Left lung (tissue), 10 donors: ENCODE results near the gene TNFSF12. TPM values are rescaled to one million over a fixed set of nuclear protein-coding genes. Genes with fewer than 3 reads are reported as not detected.

Source experiments
- ATAC-seq: fragments of 200-7000 bp; cut with Tn5 transposase; one replicate; pipeline ENCODE4 v1.9.1; 2020; ENCODE audit warnings: moderate library complexity
- DNase-seq, 4 donors: peaks; one replicate each; pipeline ENCODE4 v3.0.0-alpha.2; 2013 to 2020
- H3K27ac ChIP-seq, 2 donors: fragments of 200-600 bp; sonication (generic) in 1 of 2; one replicate each; pipeline versions ENCODE4 v1.5.0 to v1.8.0; 2020 to 2021
- H3K27me3 ChIP-seq, 2 donors: fragments of 200-600 bp; sonication (generic) in 1 of 2; one replicate each; pipeline versions ENCODE4 v1.5.0 to v1.8.0; 2020 to 2021
- H3K36me3 ChIP-seq, 2 donors: fragments of 200-600 bp; sonication (generic) in 1 of 2; one replicate each; pipeline versions ENCODE4 v1.5.0 to v1.8.0; 2020 to 2021
- H3K4me1 ChIP-seq, 2 donors: fragments of 200-600 bp; one replicate each; pipeline ENCODE4 v1.8.0; 2021
- H3K4me3 ChIP-seq, 2 donors: fragments of 200-600 bp; sonication (generic) in 1 of 2; one replicate each; pipeline versions ENCODE4 v1.5.0 to v1.8.0; 2020 to 2021; ENCODE audit warnings: mild to moderate bottlenecking in 1 of 2
- H3K9me3 ChIP-seq, 2 donors: fragments of 200-600 bp; sonication (generic) in 1 of 2; one replicate each; pipeline versions ENCODE4 v1.5.0 to v1.8.0; 2020 to 2021
- intact Hi-C, 2 donors: fragments of 100-400 bp; cut with DNase I; formaldehyde crosslinking; loops; one replicate each; pipeline versions ENCODE4 v1.11.2 to v1.14.2; 2022
- polyA plus RNA-seq, 6 donors: library from polyadenylated mRNA; unstranded; fragments of 120-200 nt; gene quantifications; one replicate each; pipeline ENCODE4 v1.2.1, GENCODE V29; 2013; ENCODE audit not compliant: insufficient read length in 6 of 6
- total RNA-seq, 2 donors: library from RNA; stranded (reverse); fragmentation: NEBNext Ultra II Directional; extraction: Animal tissue kit (Norgen Biotek cat#: 25700); gene quantifications; one replicate each; pipeline ENCODE4 v1.2.1, GENCODE V29; 2021
- TF ChIP-seq, protein P1 (sequence below), 2 donors: fragments of 200-600 bp; sonication (generic) in 1 of 2; IDR thresholded peaks; one replicate each; pipeline versions ENCODE4 v1.5.0 to v1.8.0; 2021; ENCODE audit warnings: antibody characterized with exemption in 2 of 2
- donor health status: DM: no; HTN: yes; CAD: no.
- donor health status: DM: no; HTN: no; CAD: no.

TNFSF12 gene
- total and polyA plus RNA-seq, 8 donors, result 23.6 to 50.5 (median 29.9) TPM

- intact Hi-C loops, result loop anchor here in 1 of 2 donors (5.0 kb wide), 1 partner anchor 51 kb away; the partner anchor contains the start of gene SENP3
- no peak for ATAC-seq
- peaks cover 0 to 87% of the 10 kb centered on the region in 2 donors for H3K36me3 ChIP-seq
- TF ChIP-seq, protein P1, sequence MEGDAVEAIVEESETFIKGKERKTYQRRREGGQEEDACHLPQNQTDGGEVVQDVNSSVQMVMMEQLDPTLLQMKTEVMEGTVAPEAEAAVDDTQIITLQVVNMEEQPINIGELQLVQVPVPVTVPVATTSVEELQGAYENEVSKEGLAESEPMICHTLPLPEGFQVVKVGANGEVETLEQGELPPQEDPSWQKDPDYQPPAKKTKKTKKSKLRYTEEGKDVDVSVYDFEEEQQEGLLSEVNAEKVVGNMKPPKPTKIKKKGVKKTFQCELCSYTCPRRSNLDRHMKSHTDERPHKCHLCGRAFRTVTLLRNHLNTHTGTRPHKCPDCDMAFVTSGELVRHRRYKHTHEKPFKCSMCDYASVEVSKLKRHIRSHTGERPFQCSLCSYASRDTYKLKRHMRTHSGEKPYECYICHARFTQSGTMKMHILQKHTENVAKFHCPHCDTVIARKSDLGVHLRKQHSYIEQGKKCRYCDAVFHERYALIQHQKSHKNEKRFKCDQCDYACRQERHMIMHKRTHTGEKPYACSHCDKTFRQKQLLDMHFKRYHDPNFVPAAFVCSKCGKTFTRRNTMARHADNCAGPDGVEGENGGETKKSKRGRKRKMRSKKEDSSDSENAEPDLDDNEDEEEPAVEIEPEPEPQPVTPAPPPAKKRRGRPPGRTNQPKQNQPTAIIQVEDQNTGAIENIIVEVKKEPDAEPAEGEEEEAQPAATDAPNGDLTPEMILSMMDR (IDR thresholded peaks at IDR 0.05), result no peak
- DNase-seq, result no peak
- no peaks in the 10 kb centered on the region for H3K9me3 ChIP-seq
- no peak overlapping the region for H3K4me3 ChIP-seq
- H3K4me1 ChIP-seq, result peaks cover 4 to 13% of the 10 kb centered on the region in 2 donors
- H3K27me3 ChIP-seq, result no peaks in the 10 kb centered on the region
- no peak overlapping the region for H3K27ac ChIP-seq
Measured at GRCh38 chr17:7511108-7511507, 37.8 kb upstream of the TNFSF12 start.

- H3K27ac ChIP-seq, result no peak overlapping the region
- H3K4me1 ChIP-seq, result peaks cover 4 to 16% of the 10 kb centered on the region in 2 donors
- DNase-seq (peak in 1 of 4 donors; percentile 76), ATAC-seq (no peak)
- H3K36me3 ChIP-seq, result peaks cover 0 to 79% of the 10 kb centered on the region in 2 donors
- H3K4me3 ChIP-seq, result no peak overlapping the region
- TF ChIP-seq, protein P1 (IDR thresholded peaks at IDR 0.05), result no peak
- no peaks in the 10 kb centered on the region for H3K27me3 ChIP-seq
- no peaks in the 10 kb centered on the region for H3K9me3 ChIP-seq
- intact Hi-C loops, result loop anchor here in 1 of 2 donors (5.0 kb wide), 1 partner anchor 50 kb away; the partner anchor contains the start of gene SENP3
Measured at GRCh38 chr17:7512105-7512504, 36.8 kb upstream of the TNFSF12 start.

GRCh38 chr17:7512824-7513540, 35.9 kb upstream of the TNFSF12 start:
- H3K27ac ChIP-seq, result no peak overlapping the region
- H3K4me3 ChIP-seq, result no peak overlapping the region
- TF ChIP-seq, protein P1 (IDR thresholded peaks at IDR 0.05), result no peak
- no peaks in the 10 kb centered on the region for H3K27me3 ChIP-seq
- no peak for DNase-seq
- H3K36me3 ChIP-seq, result peaks cover 0 to 70% of the 10 kb centered on the region in 2 donors
- intact Hi-C loops, result loop anchor here in 1 of 2 donors (5.0 kb wide), 1 partner anchor 49 kb away; the partner anchor contains the start of gene SENP3
- no peaks in the 10 kb centered on the region for H3K9me3 ChIP-seq
- no peak for ATAC-seq
- peaks cover 4 to 16% of the 10 kb centered on the region in 2 donors for H3K4me1 ChIP-seq

DNA sequence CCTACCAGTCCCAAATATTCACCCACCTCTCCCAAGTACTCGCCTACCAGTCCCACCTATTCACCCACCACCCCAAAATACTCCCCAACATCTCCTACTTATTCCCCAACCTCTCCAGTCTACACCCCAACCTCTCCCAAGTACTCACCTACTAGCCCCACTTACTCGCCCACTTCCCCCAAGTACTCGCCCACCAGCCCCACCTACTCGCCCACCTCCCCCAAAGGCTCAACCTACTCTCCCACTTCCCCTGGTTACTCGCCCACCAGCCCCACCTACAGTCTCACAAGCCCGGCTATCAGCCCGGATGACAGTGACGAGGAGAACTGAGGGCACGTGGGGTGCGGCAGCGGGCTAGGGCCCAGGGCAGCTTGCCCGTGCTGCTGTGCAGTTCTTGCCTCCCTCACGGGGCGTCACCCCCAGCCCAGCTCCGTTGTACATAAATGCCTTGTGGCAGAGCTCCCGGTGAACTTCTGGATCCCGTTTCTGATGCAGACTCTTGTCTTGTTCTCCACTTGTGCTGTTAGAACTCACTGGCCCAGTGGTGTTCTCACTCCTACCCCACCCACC, 34.9 kb upstream of the TNFSF12 start:
- Histone ChIP-seq H3K36me3 (peaks cover 0 to 61% of the 10 kb centered on the region in 2 donors), H3K9me3 (no peaks in the 10 kb centered on the region), H3K4me1 (peaks cover 4 to 16% of the 10 kb centered on the region in 2 donors), H3K27ac (no peak overlapping the region), H3K4me3 (no peak overlapping the region), H3K27me3 (no peaks in the 10 kb centered on the region)
- TF ChIP-seq, protein P1 (IDR thresholded peaks at IDR 0.05), result no peak
- ATAC-seq, result no peak
- intact Hi-C loops, result loop anchor here in 1 of 2 donors (5.0 kb wide), 1 partner anchor 48 kb away; the partner anchor contains the start of gene SENP3
- DNase-seq, result no peak
